Esophagus squamous epithelium (tissue), 5 donors: Measurements from ENCODE around the gene PDZRN4. TPM values are rescaled to one million over a fixed set of nuclear protein-coding genes. Genes with fewer than 3 reads are reported as not detected.

Source experiments
- DNase-seq: peaks from one replicate; lab custom pipeline; 2025; lab: John Stamatoyannopoulos, UW
- H3K27ac ChIP-seq, 4 donors: fragments of 200-600 bp; sonication (generic); one replicate each; pipeline ENCODE4 v1.5.1; 2016 to 2019; ENCODE audit warnings: mild to moderate bottlenecking in 1 of 4
- H3K27me3 ChIP-seq, 4 donors: fragments of 200-600 bp; sonication (generic); 1 replicate in 3 of 4; 2 replicates in 1 of 4; pipeline versions ENCODE4 v1.5.1 to v1.6.0; 2017 to 2021; ENCODE audit warnings: antibody characterized with exemption in 1 of 4
- H3K36me3 ChIP-seq, 3 donors: fragments of 200-600 bp; sonication (generic); one replicate each; pipeline ENCODE4 v1.5.1; 2016 to 2019
- H3K4me1 ChIP-seq, 3 donors: fragments of 200-600 bp; sonication (generic); one replicate each; pipeline ENCODE4 v1.5.1; 2017 to 2019
- H3K4me3 ChIP-seq, 4 donors: fragments of 200-600 bp; sonication (generic); 1 replicate in 3 of 4; 2 replicates in 1 of 4; pipeline ENCODE4 v1.5.1; 2016 to 2019; ENCODE audit warnings: mild to moderate bottlenecking in 2 of 4, moderate library complexity in 1 of 4
- H3K9me3 ChIP-seq, 3 donors: fragments of 200-600 bp; sonication (generic); one replicate each; pipeline ENCODE4 v1.5.1; 2016 to 2019
- CTCF ChIP-seq, 6 experiments: fragments of 450-650 bp in 4 of 6; fragments of 200-600 bp in 2 of 6; sonication (generic) in 2 of 6; IDR thresholded peaks; one replicate each; pipeline ENCODE4 v1.5.1; 2016 to 2019; ENCODE audit warnings: antibody characterized with exemption in 6 of 6, mild to moderate bottlenecking in 4 of 6, moderate library complexity in 4 of 6
- POLR2A ChIP-seq, 4 donors: fragments of 450-650 bp; IDR thresholded peaks; one replicate each; pipeline ENCODE4 v1.6.1; 2017; ENCODE audit warnings: antibody characterized with exemption in 4 of 4, mild to moderate bottlenecking in 4 of 4, moderate library complexity in 3 of 4
- WGBS, 2 donors: methylation state at CpG; one replicate each; pipeline ENCODE4 v1.1.5; 2018; 5-methylcytosine and 5-hydroxymethylcytosine counted together
- intact Hi-C: fragments of 100-400 bp; cut with DNase I; formaldehyde crosslinking; loops from one replicate; pipeline ENCODE4 v1.15.0; 2022
- total RNA-seq, 4 donors: library from RNA; depleted of rRNA; stranded (reverse); fragments of >200 nt; gene quantifications; one replicate each; pipeline ENCODE4 v1.1.0, GENCODE V29; 2016
- donor health status: DM: yes; HTN: yes; CAD: no.

PDZRN4 gene
- total RNA-seq, 4 donors from 2014 or later: 0.31 to 22.5 (median 2.1) TPM

GRCh38 chr12:41364211-41364610 is 176.1 kb downstream of the PDZRN4 start:
- 79 to 82% methylated on average over 1 of the region's 1 CpG for WGBS, 2 donors
- no peak for DNase-seq
- H3K4me1 ChIP-seq: no peaks in the 10 kb centered on the region

GRCh38 chr12:41365653-41366171 is 177.6 kb downstream of the PDZRN4 start:
- intact Hi-C loops: no loop called here
- no peaks in the 10 kb centered on the region for H3K27me3 ChIP-seq
- no peak for TF ChIP-seq POLR2A (IDR thresholded peaks at IDR 0.05)
- no peak for TF ChIP-seq CTCF (IDR thresholded peaks at IDR 0.05)
- H3K36me3 ChIP-seq: no peaks in the 10 kb centered on the region
- H3K9me3 ChIP-seq: no peaks in the 10 kb centered on the region
- no peaks in the 10 kb centered on the region for H3K4me1 ChIP-seq
- no peak for DNase-seq
- H3K27ac ChIP-seq: no peak overlapping the region
- 14 to 20% methylated on average over 2 of the region's 2 CpGs for WGBS, 2 donors
- H3K4me3 ChIP-seq: no peak overlapping the region

More at GRCh38 chr12:41364211-41364610, 176.1 kb downstream of the PDZRN4 start:
- TF ChIP-seq CTCF (IDR thresholded peaks at IDR 0.05) (no peak), POLR2A (IDR thresholded peaks at IDR 0.05) (no peak)
- no peak overlapping the region for H3K27ac ChIP-seq
- H3K4me3 ChIP-seq: no peak overlapping the region
- intact Hi-C loops: no loop called here
- no peaks in the 10 kb centered on the region for H3K27me3 ChIP-seq
- H3K36me3 ChIP-seq: no peaks in the 10 kb centered on the region
- H3K9me3 ChIP-seq: no peaks in the 10 kb centered on the region

- WGBS, 2 donors: 78 to 85% methylated on average over 4 of the region's 4 CpGs
- no peak for DNase-seq
- intact Hi-C loops: no loop called here
- H3K4me3 ChIP-seq: no peak overlapping the region
- no peak for TF ChIP-seq POLR2A (IDR thresholded peaks at IDR 0.05)
- TF ChIP-seq CTCF (IDR thresholded peaks at IDR 0.05): peak in 1 of 6 experiments; percentile 24
- no peaks in the 10 kb centered on the region for H3K36me3 ChIP-seq
- H3K9me3 ChIP-seq: no peaks in the 10 kb centered on the region
- no peak overlapping the region for H3K27ac ChIP-seq
- H3K27me3 ChIP-seq: no peaks in the 10 kb centered on the region
- H3K4me1 ChIP-seq: no peaks in the 10 kb centered on the region
Observed at GRCh38 chr12:41367726-41368405, 179.7 kb downstream of the PDZRN4 start.

- Histone ChIP-seq H3K4me3 (no peak overlapping the region), H3K27me3 (no peaks in the 10 kb centered on the region), H3K4me1 (no peaks in the 10 kb centered on the region), H3K9me3 (no peaks in the 10 kb centered on the region), H3K27ac (no peak overlapping the region), H3K36me3 (no peaks in the 10 kb centered on the region)
- no peak for DNase-seq
- intact Hi-C loops: no loop called here
- no peak for TF ChIP-seq POLR2A (IDR thresholded peaks at IDR 0.05)
Observed at GRCh38 chr12:41380878-41381277, 192.8 kb downstream of the PDZRN4 start.

- no peaks in the 10 kb centered on the region for H3K27me3 ChIP-seq
- H3K4me1 ChIP-seq: peaks cover 0 to 3% (median 0%) of the 10 kb centered on the region in 3 donors
- no peak overlapping the region for H3K27ac ChIP-seq
- no peaks in the 10 kb centered on the region for H3K9me3 ChIP-seq
- no peaks in the 10 kb centered on the region for H3K36me3 ChIP-seq
- no peak for DNase-seq
- WGBS, 2 donors: 91% methylated on average over 6 of the region's 6 CpGs
- intact Hi-C loops: no loop called here
- H3K4me3 ChIP-seq: no peak overlapping the region
- TF ChIP-seq POLR2A (IDR thresholded peaks at IDR 0.05): no peak
- no peak for TF ChIP-seq CTCF (IDR thresholded peaks at IDR 0.05)
Observed at GRCh38 chr12:41402801-41403200, 214.7 kb downstream of the PDZRN4 start.
